KOPT-K1 (cell line): Measurements from ENCODE around the gene ANXA5.
"Not testable (repeated sequence)": the region's sequence is repeated elsewhere in the genome, so short reads cannot be mapped to it uniquely, and the experiment has no call there.

Experiments used
- H3K27ac ChIP-seq: fragments of 200-600 bp; sonication (generic); 2 replicates; pipeline ENCODE4 v1.5.1; 2016; ENCODE audit warnings: antibody characterized with exemption, mild to moderate bottlenecking, low read depth, low read length; ENCODE audit not compliant: poor library complexity, severe bottlenecking
- H3K36me3 ChIP-seq: fragments of 200-600 bp; sonication (generic); 2 replicates; pipeline ENCODE4 v1.5.1; 2017; ENCODE audit warnings: antibody characterized with exemption, mild to moderate bottlenecking, low read length, moderate library complexity; ENCODE audit not compliant: insufficient read depth
- H3K9me3 ChIP-seq: fragments of 200-600 bp; sonication (generic); 2 replicates; pipeline ENCODE4 v1.5.1; 2017; ENCODE audit warnings: antibody characterized with exemption, low read length, mild to moderate bottlenecking; ENCODE audit not compliant: insufficient read depth, poor library complexity, severe bottlenecking

Gene ANXA5

GRCh38 chr4:121696581-121697461 is at the start of gene ANXA5:
Gene ANXA5 (minus strand): TSS chr4:121696980. CDS start chr4:121696589, 391 bp downstream.
- no peaks in the 10 kb centered on the region for H3K36me3 ChIP-seq
- no peaks in the 10 kb centered on the region for H3K9me3 ChIP-seq
- peak within 1 kb of the TSS; percentile 60 for H3K27ac ChIP-seq

- Histone ChIP-seq H3K36me3 (no peaks in the 10 kb centered on the region), H3K27ac (no peak overlapping the region), H3K9me3 (no peaks in the 10 kb centered on the region)
Measured at GRCh38 chr4:121742794-121743193, 46.0 kb upstream of the ANXA5 start.

- H3K36me3 ChIP-seq: no peaks in the 10 kb centered on the region
- H3K9me3 ChIP-seq: no peaks in the 10 kb centered on the region
- H3K27ac ChIP-seq: no peak overlapping the region
Measured at GRCh38 chr4:121741751-121742150, 45.0 kb upstream of the ANXA5 start.

GRCh38 chr4:121740796-121741409 is 44.1 kb upstream of the ANXA5 start:
- no peaks in the 10 kb centered on the region for H3K36me3 ChIP-seq
- no peaks in the 10 kb centered on the region for H3K9me3 ChIP-seq
- no peak overlapping the region for H3K27ac ChIP-seq

- Histone ChIP-seq H3K27ac (no peak overlapping the region), H3K36me3 (no peaks in the 10 kb centered on the region), H3K9me3 (no peaks in the 10 kb centered on the region)
Measured at GRCh38 chr4:121739575-121739974, 42.8 kb upstream of the ANXA5 start.

GRCh38 chr4:121738780-121739535 is 42.2 kb upstream of the ANXA5 start:
- no peaks in the 10 kb centered on the region for H3K9me3 ChIP-seq
- H3K36me3 ChIP-seq: no peaks in the 10 kb centered on the region
- no peak overlapping the region for H3K27ac ChIP-seq

GRCh38 chr4:121737846-121738554 is 41.2 kb upstream of the ANXA5 start:
- Histone ChIP-seq H3K36me3 (no peaks in the 10 kb centered on the region), H3K27ac (no peak overlapping the region), H3K9me3 (no peaks in the 10 kb centered on the region)

- no peaks in the 10 kb centered on the region for H3K36me3 ChIP-seq
- no peak overlapping the region for H3K27ac ChIP-seq
- no peaks in the 10 kb centered on the region for H3K9me3 ChIP-seq
Measured at GRCh38 chr4:121736735-121737351, 40.1 kb upstream of the ANXA5 start.

- Histone ChIP-seq H3K27ac (no peak overlapping the region), H3K9me3 (no peaks in the 10 kb centered on the region), H3K36me3 (no peaks in the 10 kb centered on the region)
Measured at GRCh38 chr4:121734571-121734970, 37.8 kb upstream of the ANXA5 start.

GRCh38 chr4:121733942-121734341 is 37.2 kb upstream of the ANXA5 start:
- H3K36me3 ChIP-seq: no peaks in the 10 kb centered on the region
- H3K27ac ChIP-seq: no peak overlapping the region
- no peaks in the 10 kb centered on the region for H3K9me3 ChIP-seq

GRCh38 chr4:121729753-121730152 is 33.0 kb upstream of the ANXA5 start:
- H3K36me3 ChIP-seq, H3K9me3 ChIP-seq, H3K27ac ChIP-seq: not testable (repeated sequence)

GRCh38 chr4:121728798-121729226 is 32.0 kb upstream of the ANXA5 start:
- Histone ChIP-seq H3K27ac (no peak overlapping the region), H3K36me3 (no peaks in the 10 kb centered on the region), H3K9me3 (no peaks in the 10 kb centered on the region)

- Histone ChIP-seq H3K9me3 (no peaks in the 10 kb centered on the region), H3K36me3 (no peaks in the 10 kb centered on the region), H3K27ac (no peak overlapping the region)
Measured at GRCh38 chr4:121728066-121728465, 31.3 kb upstream of the ANXA5 start.

GRCh38 chr4:121726642-121727268 is 30.0 kb upstream of the ANXA5 start:
- Histone ChIP-seq H3K9me3 (no peaks in the 10 kb centered on the region), H3K36me3 (no peaks in the 10 kb centered on the region), H3K27ac (no peak overlapping the region)
